ENCODE data around the gene GPR27. TPM values are rescaled to one million over a fixed set of nuclear protein-coding genes. Genes with fewer than 3 reads are reported as not detected.

Gene GPR27
- total and polyA plus RNA-seq, 4 donors, result 0.09 to 0.65 (median 0.17) TPM; not detected in 1

DNA sequence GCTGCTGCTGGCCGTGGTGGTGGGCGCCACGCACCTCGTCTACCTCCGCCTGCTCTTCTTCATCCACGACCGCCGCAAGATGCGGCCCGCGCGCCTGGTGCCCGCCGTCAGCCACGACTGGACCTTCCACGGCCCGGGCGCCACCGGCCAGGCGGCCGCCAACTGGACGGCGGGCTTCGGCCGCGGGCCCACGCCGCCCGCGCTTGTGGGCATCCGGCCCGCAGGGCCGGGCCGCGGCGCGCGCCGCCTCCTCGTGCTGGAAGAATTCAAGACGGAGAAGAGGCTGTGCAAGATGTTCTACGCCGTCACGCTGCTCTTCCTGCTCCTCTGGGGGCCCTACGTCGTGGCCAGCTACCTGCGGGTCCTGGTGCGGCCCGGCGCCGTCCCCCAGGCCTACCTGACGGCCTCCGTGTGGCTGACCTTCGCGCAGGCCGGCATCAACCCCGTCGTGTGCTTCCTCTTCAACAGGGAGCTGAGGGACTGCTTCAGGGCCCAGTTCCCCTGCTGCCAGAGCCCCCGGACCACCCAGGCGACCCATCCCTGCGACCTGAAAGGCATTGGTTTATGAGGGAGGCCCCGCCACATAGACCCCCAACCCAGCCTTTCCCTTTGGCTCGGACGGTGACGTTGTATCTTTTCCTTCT, 1.1 kb downstream of the GPR27 start (continued):
- TF ChIP-seq FOXA1 (IDR thresholded peaks at IDR 0.05), result no peak
- no peak for TF ChIP-seq RAD21 (IDR thresholded peaks at IDR 0.05)
- no peak for TF ChIP-seq EGR1 (IDR thresholded peaks at IDR 0.05; ENCODE audit: low read depth in 2 of 2)
- no peak for TF ChIP-seq JUND (IDR thresholded peaks at IDR 0.05)
- no peak for TF ChIP-seq SP1 (IDR thresholded peaks at IDR 0.05)
- TF ChIP-seq, protein P1, sequence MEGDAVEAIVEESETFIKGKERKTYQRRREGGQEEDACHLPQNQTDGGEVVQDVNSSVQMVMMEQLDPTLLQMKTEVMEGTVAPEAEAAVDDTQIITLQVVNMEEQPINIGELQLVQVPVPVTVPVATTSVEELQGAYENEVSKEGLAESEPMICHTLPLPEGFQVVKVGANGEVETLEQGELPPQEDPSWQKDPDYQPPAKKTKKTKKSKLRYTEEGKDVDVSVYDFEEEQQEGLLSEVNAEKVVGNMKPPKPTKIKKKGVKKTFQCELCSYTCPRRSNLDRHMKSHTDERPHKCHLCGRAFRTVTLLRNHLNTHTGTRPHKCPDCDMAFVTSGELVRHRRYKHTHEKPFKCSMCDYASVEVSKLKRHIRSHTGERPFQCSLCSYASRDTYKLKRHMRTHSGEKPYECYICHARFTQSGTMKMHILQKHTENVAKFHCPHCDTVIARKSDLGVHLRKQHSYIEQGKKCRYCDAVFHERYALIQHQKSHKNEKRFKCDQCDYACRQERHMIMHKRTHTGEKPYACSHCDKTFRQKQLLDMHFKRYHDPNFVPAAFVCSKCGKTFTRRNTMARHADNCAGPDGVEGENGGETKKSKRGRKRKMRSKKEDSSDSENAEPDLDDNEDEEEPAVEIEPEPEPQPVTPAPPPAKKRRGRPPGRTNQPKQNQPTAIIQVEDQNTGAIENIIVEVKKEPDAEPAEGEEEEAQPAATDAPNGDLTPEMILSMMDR (IDR thresholded peaks at IDR 0.05; ENCODE audit: low read depth, low read length, missing input control), result no peak
- TF ChIP-seq, protein P2, sequence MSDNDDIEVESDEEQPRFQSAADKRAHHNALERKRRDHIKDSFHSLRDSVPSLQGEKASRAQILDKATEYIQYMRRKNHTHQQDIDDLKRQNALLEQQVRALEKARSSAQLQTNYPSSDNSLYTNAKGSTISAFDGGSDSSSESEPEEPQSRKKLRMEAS (IDR thresholded peaks at IDR 0.05), result no peak

DNA sequence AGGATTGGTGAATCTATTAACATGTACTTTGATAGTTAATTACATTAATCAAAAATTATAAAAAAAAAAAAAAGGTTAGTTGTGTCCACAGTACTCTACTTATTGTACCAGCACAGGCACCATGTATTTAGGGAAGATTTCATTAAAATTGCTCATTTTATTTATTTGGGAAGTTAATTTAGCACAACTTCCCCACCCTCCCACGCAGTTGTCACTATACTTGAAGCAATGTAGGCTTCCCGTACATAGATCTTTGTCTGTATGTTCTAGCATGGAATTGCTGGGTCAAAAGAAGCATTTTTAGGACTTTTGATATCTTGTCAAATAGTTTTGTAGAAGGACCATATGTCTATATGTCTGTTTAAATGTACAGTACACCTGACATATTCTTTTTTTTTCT, 4.4 kb downstream of the GPR27 start:
- no peak overlapping the region for H3K4me3 ChIP-seq (ENCODE audit: low read depth in 1 of 3, low read length in 3 of 3)
- H3K9ac ChIP-seq (ENCODE audit: low read depth in 1 of 2, low read length in 2 of 2), result no peak overlapping the region
- H3K27me3 ChIP-seq (ENCODE audit: control insufficient read depth in 4 of 4, insufficient read depth in 4 of 4, low read length in 3 of 4), result peaks cover 0 to 20% (median 3%) of the 10 kb centered on the region in 4 donors
- H3K4me1 ChIP-seq (ENCODE audit: control insufficient read depth in 4 of 4, insufficient read depth in 4 of 4, low read length in 3 of 4), result peaks cover 2 to 12% (median 7%) of the 10 kb centered on the region in 4 donors
- no peaks in the 10 kb centered on the region for H3K36me3 ChIP-seq (ENCODE audit: control insufficient read depth in 4 of 4, insufficient read depth in 3 of 4, low read depth in 1 of 4, low read length in 3 of 4)
- DNase-seq (ENCODE audit: low spot score), result no peak
- no peaks in the 10 kb centered on the region for H3K9me3 ChIP-seq (ENCODE audit: control insufficient read depth in 4 of 4, low read length in 3 of 4)
- TF ChIP-seq NR2F2 (IDR thresholded peaks at IDR 0.05), result no peak
- TF ChIP-seq GABPA (IDR thresholded peaks at IDR 0.05 in 1 of 2, conservative IDR thresholded peaks at IDR 0.05 in 1 of 2), result no peak
- TF ChIP-seq, protein P3, sequence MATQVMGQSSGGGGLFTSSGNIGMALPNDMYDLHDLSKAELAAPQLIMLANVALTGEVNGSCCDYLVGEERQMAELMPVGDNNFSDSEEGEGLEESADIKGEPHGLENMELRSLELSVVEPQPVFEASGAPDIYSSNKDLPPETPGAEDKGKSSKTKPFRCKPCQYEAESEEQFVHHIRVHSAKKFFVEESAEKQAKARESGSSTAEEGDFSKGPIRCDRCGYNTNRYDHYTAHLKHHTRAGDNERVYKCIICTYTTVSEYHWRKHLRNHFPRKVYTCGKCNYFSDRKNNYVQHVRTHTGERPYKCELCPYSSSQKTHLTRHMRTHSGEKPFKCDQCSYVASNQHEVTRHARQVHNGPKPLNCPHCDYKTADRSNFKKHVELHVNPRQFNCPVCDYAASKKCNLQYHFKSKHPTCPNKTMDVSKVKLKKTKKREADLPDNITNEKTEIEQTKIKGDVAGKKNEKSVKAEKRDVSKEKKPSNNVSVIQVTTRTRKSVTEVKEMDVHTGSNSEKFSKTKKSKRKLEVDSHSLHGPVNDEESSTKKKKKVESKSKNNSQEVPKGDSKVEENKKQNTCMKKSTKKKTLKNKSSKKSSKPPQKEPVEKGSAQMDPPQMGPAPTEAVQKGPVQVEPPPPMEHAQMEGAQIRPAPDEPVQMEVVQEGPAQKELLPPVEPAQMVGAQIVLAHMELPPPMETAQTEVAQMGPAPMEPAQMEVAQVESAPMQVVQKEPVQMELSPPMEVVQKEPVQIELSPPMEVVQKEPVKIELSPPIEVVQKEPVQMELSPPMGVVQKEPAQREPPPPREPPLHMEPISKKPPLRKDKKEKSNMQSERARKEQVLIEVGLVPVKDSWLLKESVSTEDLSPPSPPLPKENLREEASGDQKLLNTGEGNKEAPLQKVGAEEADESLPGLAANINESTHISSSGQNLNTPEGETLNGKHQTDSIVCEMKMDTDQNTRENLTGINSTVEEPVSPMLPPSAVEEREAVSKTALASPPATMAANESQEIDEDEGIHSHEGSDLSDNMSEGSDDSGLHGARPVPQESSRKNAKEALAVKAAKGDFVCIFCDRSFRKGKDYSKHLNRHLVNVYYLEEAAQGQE (IDR thresholded peaks at IDR 0.05), result no peak
- TF ChIP-seq HNF4A (conservative IDR thresholded peaks at IDR 0.05), result no peak
- TF ChIP-seq, protein P4, sequence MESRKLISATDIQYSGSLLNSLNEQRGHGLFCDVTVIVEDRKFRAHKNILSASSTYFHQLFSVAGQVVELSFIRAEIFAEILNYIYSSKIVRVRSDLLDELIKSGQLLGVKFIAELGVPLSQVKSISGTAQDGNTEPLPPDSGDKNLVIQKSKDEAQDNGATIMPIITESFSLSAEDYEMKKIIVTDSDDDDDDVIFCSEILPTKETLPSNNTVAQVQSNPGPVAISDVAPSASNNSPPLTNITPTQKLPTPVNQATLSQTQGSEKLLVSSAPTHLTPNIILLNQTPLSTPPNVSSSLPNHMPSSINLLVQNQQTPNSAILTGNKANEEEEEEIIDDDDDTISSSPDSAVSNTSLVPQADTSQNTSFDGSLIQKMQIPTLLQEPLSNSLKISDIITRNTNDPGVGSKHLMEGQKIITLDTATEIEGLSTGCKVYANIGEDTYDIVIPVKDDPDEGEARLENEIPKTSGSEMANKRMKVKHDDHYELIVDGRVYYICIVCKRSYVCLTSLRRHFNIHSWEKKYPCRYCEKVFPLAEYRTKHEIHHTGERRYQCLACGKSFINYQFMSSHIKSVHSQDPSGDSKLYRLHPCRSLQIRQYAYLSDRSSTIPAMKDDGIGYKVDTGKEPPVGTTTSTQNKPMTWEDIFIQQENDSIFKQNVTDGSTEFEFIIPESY (IDR thresholded peaks at IDR 0.05), result no peak
- TF ChIP-seq YY1 (IDR thresholded peaks at IDR 0.05), result no peak
- no peak for TF ChIP-seq FOXA2 (IDR thresholded peaks at IDR 0.05)
- no peak for TF ChIP-seq HNF4G (IDR thresholded peaks at IDR 0.05)
- TF ChIP-seq, protein P5, sequence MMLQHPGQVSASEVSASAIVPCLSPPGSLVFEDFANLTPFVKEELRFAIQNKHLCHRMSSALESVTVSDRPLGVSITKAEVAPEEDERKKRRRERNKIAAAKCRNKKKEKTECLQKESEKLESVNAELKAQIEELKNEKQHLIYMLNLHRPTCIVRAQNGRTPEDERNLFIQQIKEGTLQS (IDR thresholded peaks at IDR 0.05), result no peak
- no peak for TF ChIP-seq FOXA1 (IDR thresholded peaks at IDR 0.05)
- no peak for TF ChIP-seq JUND (IDR thresholded peaks at IDR 0.05)
- TF ChIP-seq, protein P2 (IDR thresholded peaks at IDR 0.05), result no peak
- WGBS, result 87% methylated on average over 2 of the region's 2 CpGs
- H3K27ac ChIP-seq (ENCODE audit: low read depth in 1 of 2, low read length in 2 of 2), result no peak overlapping the region

Measured in liver (tissue), 9 donors.